Suppressor macrophage treated with lipopolysaccharide for 1 hour (primary cell): Measurements from ENCODE around the gene MRPL14.

Experiments
- DNase-seq, 3 donors: peaks; one replicate each; pipeline ENCODE4 v3.0.0-alpha.2; 2020 to 2022

MRPL14 gene

GRCh38 chr6:44127186-44128019, at the start of gene MRPL14, which contains the start of gene TMEM63B:
Gene MRPL14, minus strand, starts transcription at chr6:44127452. Its CDS starts 10,841 bp downstream, at chr6:44116611.
Gene TMEM63B, plus strand, starts transcription at chr6:44127554. Its CDS starts 7,031 bp downstream, at chr6:44134585.
- peak; percentile 96 to 99 (median 99) for DNase-seq

GRCh38 chr6:44176130-44176761, 49.0 kb upstream of the MRPL14 start:
- peak; percentile 23 to 58 (median 38) for DNase-seq

GRCh38 chr6:44172731-44173500, 45.7 kb upstream of the MRPL14 start:
- peak; percentile 96 for DNase-seq

GRCh38 chr6:44171899-44172546, 44.8 kb upstream of the MRPL14 start:
- peak in 2 of 3 donors; percentile 19 to 36 for DNase-seq

- no peak for DNase-seq
Measured at GRCh38 chr6:44169886-44170570, 42.8 kb upstream of the MRPL14 start.

GRCh38 chr6:44169154-44169553, 41.9 kb upstream of the MRPL14 start:
- DNase-seq, result no peak

GRCh38 chr6:44167567-44167966, 40.3 kb upstream of the MRPL14 start:
- DNase-seq, result no peak

- DNase-seq, result peak; percentile 25 to 38 (median 28)
Measured at GRCh38 chr6:44166591-44167184, 39.4 kb upstream of the MRPL14 start.

GRCh38 chr6:44166116-44166515, 38.9 kb upstream of the MRPL14 start:
- DNase-seq, result no peak

GRCh38 chr6:44162876-44163625, 35.8 kb upstream of the MRPL14 start:
- DNase-seq, result no peak

GRCh38 chr6:44161997-44162338, 34.7 kb upstream of the MRPL14 start:
- DNase-seq, result no peak

GRCh38 chr6:44158770-44159228, 31.5 kb upstream of the MRPL14 start, which contains the start of gene CAPN11:
Gene CAPN11, plus strand, starts transcription at chr6:44158820. Its CDS starts 29 bp downstream, at chr6:44158849.
- no peak for DNase-seq

- no peak for DNase-seq
Measured at GRCh38 chr6:44157152-44157521, 29.9 kb upstream of the MRPL14 start.

- DNase-seq, result no peak
Measured at GRCh38 chr6:44156494-44157151, 29.4 kb upstream of the MRPL14 start.

- no peak for DNase-seq
Measured at GRCh38 chr6:44154067-44154466, 26.8 kb upstream of the MRPL14 start.

GRCh38 chr6:44152533-44152932, 25.3 kb upstream of the MRPL14 start:
- no peak for DNase-seq

GRCh38 chr6:44152109-44152461, 24.8 kb upstream of the MRPL14 start:
- DNase-seq, result no peak

- peak; percentile 77 to 90 (median 83) for DNase-seq
Measured at GRCh38 chr6:44151348-44152108, 24.3 kb upstream of the MRPL14 start.

- DNase-seq, result no peak
Measured at GRCh38 chr6:44150317-44150917, 23.2 kb upstream of the MRPL14 start.
